Smooth muscle cell of trachea (primary cell): ENCODE measurements around the gene MS4A4E. TPM values are rescaled to one million over a fixed set of nuclear protein-coding genes. Genes with fewer than 3 reads are reported as not detected.

Source experiments
- total RNA-seq: library from RNA; depleted of rRNA; stranded (reverse); fragments of >200 nt; gene quantifications from 2 replicates; pipeline ENCODE4 v1.2.1, GENCODE V29; 2014

Gene MS4A4E
- not detected in 2 replicates for total RNA-seq

GRCh38 chr11:60242740-60243239 is at the start of gene MS4A4E:
MS4A4E (minus strand) TSS chr11:60243137; CDS start chr11:60230055, 13,082 bp downstream.

GRCh38 chr11:60280412-60280811 is 37.5 kb upstream of the MS4A4E start, which contains the start of gene MS4A4A:
MS4A4A (plus strand) TSS chr11:60280666; CDS start chr11:60280676, 10 bp downstream.

GRCh38 chr11:60182541-60183330 is 60.2 kb downstream of the MS4A4E start, which contains the start of gene MS4A6A:
MS4A6A (minus strand) TSS chr11:60183083; CDS start chr11:60181727, 1,356 bp downstream.

Other genes with a start within 250 kb of the MS4A4E start
- gene OOSP4B, start 226.0 kb downstream of the MS4A4E start, total RNA-seq: not detected in 2 replicates
- gene OOSP2, start 202.7 kb downstream of the MS4A4E start, total RNA-seq: not detected in 2 replicates
- gene MS4A3, start 186.5 kb downstream of the MS4A4E start, total RNA-seq: not detected in 2 replicates
- gene MS4A2, start 154.5 kb downstream of the MS4A4E start, total RNA-seq: not detected in 2 replicates
- 0.15 TPM in 1 of 2 replicates, not detected in the other for gene MS4A6A, start 60.1 kb downstream of the MS4A4E start, total RNA-seq
- gene MS4A4A, start 37.5 kb upstream of the MS4A4E start, total RNA-seq: under 0.01 TPM in 1 of 2 replicates, not detected in the other
- not detected in 2 replicates for gene MS4A6E, start 84.1 kb upstream of the MS4A4E start, total RNA-seq
- gene MS4A7, start 135.4 kb upstream of the MS4A4E start, total RNA-seq: not detected in 2 replicates
- gene MS4A14, start 153.3 kb upstream of the MS4A4E start, total RNA-seq: not detected in 2 replicates
- not detected in 2 replicates for gene MS4A5, start 186.4 kb upstream of the MS4A4E start, total RNA-seq
- not detected in 2 replicates for gene MS4A1, start 212.7 kb upstream of the MS4A4E start, total RNA-seq
- not detected in 2 replicates for gene MS4A12, start 249.6 kb upstream of the MS4A4E start, total RNA-seq